Fibroblast of lung (primary cell): Measurements from ENCODE around the gene TXLNA.

Experiments
- CTCF ChIP-seq, 2 donors: IDR thresholded peaks in 1 of 2; conservative IDR thresholded peaks in 1 of 2; 1 replicate in 1 of 2; 2 replicates in 1 of 2; pipeline ENCODE4 v1.5.1; 2011 to 2012; ENCODE audit warnings: low read length in 2 of 2, control low read depth in 1 of 2, inconsistent platforms in 1 of 2, low read depth in 1 of 2, mild to moderate bottlenecking in 1 of 2
- EZH2 ChIP-seq: IDR thresholded peaks from 2 replicates; pipeline ENCODE4 v1.5.1; 2012; ENCODE audit warnings: low read length, control low read depth, mild to moderate bottlenecking; ENCODE audit errors: missing control alignments

GRCh38 chr1:32192220-32192948 lies 12.9 kb downstream of the TXLNA start:
- TF ChIP-seq CTCF (conservative IDR thresholded peaks at IDR 0.05 in 1 of 2, IDR thresholded peaks at IDR 0.05 in 1 of 2; ENCODE audit: low read depth in 1 of 2, low read length in 2 of 2): no peak
- no peak for TF ChIP-seq EZH2
